K562 (cell line): ENCODE results near the gene TLR5. TPM values are rescaled to one million over a fixed set of nuclear protein-coding genes. Genes with fewer than 3 reads are reported as not detected.
A peak's percentile ranks its signal among the peaks of the same experiment; 100 is the strongest.

Source experiments
- CBFA2T2 ChIP-seq: fragments of 450-650 bp; conservative IDR thresholded peaks from 2 replicates; pipeline ENCODE4 v1.6.1; 2017; ENCODE audit warnings: mild to moderate bottlenecking
- NCOA2 ChIP-seq, 2 experiments: fragments of 450-650 bp; IDR thresholded peaks; 2 replicates each; pipeline ENCODE4 v1.6.1; 2018; ENCODE audit warnings: mild to moderate bottlenecking in 2 of 2, moderate library complexity in 1 of 2; ENCODE audit not compliant: partially characterized antibody in 2 of 2
- NRF1 ChIP-seq, 2 experiments: fragments of 450-650 bp; IDR thresholded peaks in 1 of 2; conservative IDR thresholded peaks in 1 of 2; 2 replicates each; pipeline ENCODE4 v1.6.1; 2014; ENCODE audit warnings: mild to moderate bottlenecking in 2 of 2
- PHB ChIP-seq: fragments of 250-450 bp; sonication (Bioruptor Pico); IDR thresholded peaks from 2 replicates; pipeline ENCODE4 v1.5.0; 2021
- POLR2AphosphoS5 ChIP-seq: IDR thresholded peaks from 2 replicates; pipeline ENCODE4 v1.6.1; 2011; ENCODE audit warnings: mild to moderate bottlenecking, low read depth, low read length, moderate library complexity; ENCODE audit not compliant: control insufficient read depth, insufficient read depth
- SRSF7 ChIP-seq: fragments of 200-400 bp; formaldehyde crosslinking; optimal IDR thresholded peaks from 2 replicates; pipeline ENCODE3; 2017; ENCODE audit warnings: mild to moderate bottlenecking, low read depth, low read length
- TAF1 ChIP-seq: IDR thresholded peaks from 2 replicates; pipeline ENCODE4 v1.6.1; 2011; ENCODE audit warnings: mild to moderate bottlenecking, low read length, moderate library complexity; ENCODE audit not compliant: insufficient read depth, control insufficient read depth, severe bottlenecking; ENCODE audit errors: extremely low read depth
- TFE3 ChIP-seq: fragments of 450-650 bp; formaldehyde crosslinking; IDR thresholded peaks from 2 replicates; pipeline ENCODE4 v1.4.0; 2020; ENCODE audit warnings: mild to moderate bottlenecking, mixed read lengths
- TOE1 ChIP-seq, 2 experiments: fragments of 450-650 bp in 1 of 2; sonication (generic) in 1 of 2; formaldehyde crosslinking in 1 of 2; IDR thresholded peaks; 2 replicates each; pipeline versions ENCODE4 v1.7.1 to v1.8.0; 2016 to 2022; ENCODE audit warnings: borderline replicate concordance in 2 of 2, mild to moderate bottlenecking in 2 of 2, antibody characterized with exemption in 1 of 2, inconsistent platforms in 1 of 2, low read depth in 1 of 2, missing genetic modification reagents in 1 of 2, moderate library complexity in 1 of 2
- ZBTB17 ChIP-seq: fragments of 450-650 bp; formaldehyde crosslinking; IDR thresholded peaks from 2 replicates; pipeline ENCODE4 v1.4.0; 2020; ENCODE audit warnings: mild to moderate bottlenecking
- ZNF184 ChIP-seq: sonication (generic); formaldehyde crosslinking; IDR thresholded peaks from 2 replicates; pipeline ENCODE4 v1.5.0; 2020; ENCODE audit warnings: missing genetic modification reagents
- ZNF282 ChIP-seq: sonication (generic); formaldehyde crosslinking; IDR thresholded peaks from 2 replicates; pipeline ENCODE4 v1.8.1; 2023; ENCODE audit warnings: missing genetic modification reagents
- ZNF644 ChIP-seq: fragments of 200-800 bp; sonication (Bioruptor generic); IDR thresholded peaks from 2 replicates; pipeline ENCODE4 v1.6.1; 2016; ENCODE audit warnings: low read depth, missing genetic modification characterization, missing compliant biosample characterization
- ZNF75A ChIP-seq: fragments of 450-650 bp; formaldehyde crosslinking; IDR thresholded peaks from 2 replicates; pipeline ENCODE4 v1.4.0; 2020; ENCODE audit warnings: mild to moderate bottlenecking
- polyA plus RNA-seq, 8 experiments: library from polyadenylated mRNA; depleted of rRNA in 4 of 8; stranded (reverse) in 5 of 8; unstranded in 3 of 8; fragments of >200 nt; fragmentation: Nextera tagmentation in 2 of 8; fragmentation: Illumina TruSeq in 1 of 8; extraction: Ambion mirVana in 2 of 8; extraction: Trizol in 1 of 8; gene quantifications; 2 replicates each; pipeline versions ENCODE4 v1.2.1 to v1.2.3, GENCODE V29; 2011 to 2014; ENCODE audit warnings: inconsistent platforms in 1 of 8, missing spikeins in 1 of 8
- total RNA-seq, 7 experiments: library from RNA; depleted of rRNA in 6 of 7; stranded (reverse); fragments of >200 nt in 6 of 7; fragmentation: Illumina TruSeq in 2 of 7; extraction: Trizol in 2 of 7; gene quantifications; 2 replicates each; pipeline versions ENCODE4 v1.2.1 to v1.2.3, GENCODE V29; 2011 to 2021; ENCODE audit warnings: low replicate concordance in 1 of 7
- TF ChIP-seq, protein P1 (sequence below), 2 experiments: fragments of 450-650 bp in 1 of 2; sonication (generic) in 1 of 2; formaldehyde crosslinking in 1 of 2; IDR thresholded peaks; 2 replicates each; pipeline versions ENCODE4 v1.7.1 to v1.9.0; 2016 to 2022; ENCODE audit warnings: inconsistent platforms in 1 of 2, mild to moderate bottlenecking in 1 of 2, missing genetic modification reagents in 1 of 2

TLR5 gene
- total and polyA plus RNA-seq, 9 of the 15 experiments (the other 6 are each of a cell fraction or from before 2014, with no cell fraction given) = 0.93 to 7.4 (median 1.9) TPM

DNA sequence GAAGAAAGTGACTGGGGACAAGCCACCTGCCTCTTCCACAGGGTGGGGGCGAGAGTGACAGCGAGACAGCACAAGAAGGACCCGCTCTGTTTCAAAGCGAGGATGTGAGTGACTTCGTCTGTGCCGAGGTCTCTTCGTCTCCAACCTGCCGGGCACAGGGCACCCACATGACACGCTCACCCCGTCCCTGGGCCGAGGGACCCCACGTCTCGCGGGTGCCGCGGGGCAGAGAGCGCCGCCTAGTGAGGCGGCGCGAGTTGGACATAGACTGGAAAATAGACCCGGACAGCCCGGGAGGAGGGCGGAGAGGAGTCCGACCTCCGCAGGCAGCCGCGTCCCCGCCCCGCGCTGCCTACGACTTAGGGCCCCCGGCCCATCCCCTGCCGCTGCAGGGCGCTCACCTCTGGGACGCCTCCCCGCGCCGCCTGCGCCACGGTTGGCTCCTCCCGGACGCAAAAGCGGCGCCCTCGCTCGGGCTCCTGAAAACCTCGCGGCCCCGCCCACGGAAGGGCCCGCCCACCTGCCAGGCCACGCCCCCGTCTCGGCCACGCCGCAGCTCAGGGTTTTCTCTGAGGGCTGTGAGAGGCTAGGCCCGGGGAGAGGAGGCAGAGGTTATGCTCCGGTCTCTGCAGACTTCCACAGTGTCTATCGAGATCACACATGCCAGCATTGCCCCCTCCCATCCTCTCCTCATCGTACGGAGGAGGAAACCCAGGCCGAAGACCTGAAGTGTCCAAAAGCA, at the start of gene TLR5 (continued):
- TF ChIP-seq, protein P1, sequence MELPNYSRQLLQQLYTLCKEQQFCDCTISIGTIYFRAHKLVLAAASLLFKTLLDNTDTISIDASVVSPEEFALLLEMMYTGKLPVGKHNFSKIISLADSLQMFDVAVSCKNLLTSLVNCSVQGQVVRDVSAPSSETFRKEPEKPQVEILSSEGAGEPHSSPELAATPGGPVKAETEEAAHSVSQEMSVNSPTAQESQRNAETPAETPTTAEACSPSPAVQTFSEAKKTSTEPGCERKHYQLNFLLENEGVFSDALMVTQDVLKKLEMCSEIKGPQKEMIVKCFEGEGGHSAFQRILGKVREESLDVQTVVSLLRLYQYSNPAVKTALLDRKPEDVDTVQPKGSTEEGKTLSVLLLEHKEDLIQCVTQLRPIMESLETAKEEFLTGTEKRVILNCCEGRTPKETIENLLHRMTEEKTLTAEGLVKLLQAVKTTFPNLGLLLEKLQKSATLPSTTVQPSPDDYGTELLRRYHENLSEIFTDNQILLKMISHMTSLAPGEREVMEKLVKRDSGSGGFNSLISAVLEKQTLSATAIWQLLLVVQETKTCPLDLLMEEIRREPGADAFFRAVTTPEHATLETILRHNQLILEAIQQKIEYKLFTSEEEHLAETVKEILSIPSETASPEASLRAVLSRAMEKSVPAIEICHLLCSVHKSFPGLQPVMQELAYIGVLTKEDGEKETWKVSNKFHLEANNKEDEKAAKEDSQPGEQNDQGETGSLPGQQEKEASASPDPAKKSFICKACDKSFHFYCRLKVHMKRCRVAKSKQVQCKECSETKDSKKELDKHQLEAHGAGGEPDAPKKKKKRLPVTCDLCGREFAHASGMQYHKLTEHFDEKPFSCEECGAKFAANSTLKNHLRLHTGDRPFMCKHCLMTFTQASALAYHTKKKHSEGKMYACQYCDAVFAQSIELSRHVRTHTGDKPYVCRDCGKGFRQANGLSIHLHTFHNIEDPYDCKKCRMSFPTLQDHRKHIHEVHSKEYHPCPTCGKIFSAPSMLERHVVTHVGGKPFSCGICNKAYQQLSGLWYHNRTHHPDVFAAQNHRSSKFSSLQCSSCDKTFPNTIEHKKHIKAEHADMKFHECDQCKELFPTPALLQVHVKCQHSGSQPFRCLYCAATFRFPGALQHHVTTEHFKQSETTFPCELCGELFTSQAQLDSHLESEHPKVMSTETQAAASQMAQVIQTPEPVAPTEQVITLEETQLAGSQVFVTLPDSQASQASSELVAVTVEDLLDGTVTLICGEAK (IDR thresholded peaks at IDR 0.05) = no peak; the same call in 1 of the 2 replicates
- TF ChIP-seq, protein P1 (CRISPR knock-in tag; IDR thresholded peaks at IDR 0.05) = peak; percentile 78
- no peak for TF ChIP-seq ZNF184 (CRISPR knock-in tag)
- peak; percentile 77; the same call in 1 of the 2 replicates for TF ChIP-seq ZNF282
- TF ChIP-seq ZNF75A (CRISPR knock-in tag) = no peak
- no peak for TF ChIP-seq TFE3 (CRISPR knock-in tag)
- TF ChIP-seq ZBTB17 (CRISPR knock-in tag) = 0 out of 2 replicates have a peak, but pooled peaks have one; percentile 48
- TF ChIP-seq NCOA2 (IDR thresholded peaks at IDR 0.05; ENCODE audit: partially characterized antibody in 2 of 2) = no peak
- no peak for TF ChIP-seq PHB (CRISPR knock-in tag)
- TF ChIP-seq TOE1 (IDR thresholded peaks at IDR 0.05; ENCODE audit: borderline replicate concordance) = peak; percentile 28; the same call in 1 of the 2 replicates
- 0 out of 2 replicates have a peak, but pooled peaks have one; percentile 56 for TF ChIP-seq TOE1 (CRISPR knock-in tag; IDR thresholded peaks at IDR 0.05; ENCODE audit: borderline replicate concordance, low read depth)
- no peak for TF ChIP-seq CBFA2T2
- no peak for TF ChIP-seq SRSF7
- TF ChIP-seq ZNF644 (tag) = no peak
- TF ChIP-seq POLR2AphosphoS5 = peak; percentile 59
- TF ChIP-seq NRF1 (conservative IDR thresholded peaks at IDR 0.05 in 1 of 2, IDR thresholded peaks at IDR 0.05 in 1 of 2) = peak; percentile 88 to 89
- peak; percentile 70 for TF ChIP-seq TAF1
